Smooth muscle cell (in vitro differentiated cells): ENCODE results near the gene TMEM181. TPM values are rescaled to one million over a fixed set of nuclear protein-coding genes. Genes with fewer than 3 reads are reported as not detected.

Experiments used
- DNase-seq: peaks from one replicate; lab custom pipeline; 2025; ENCODE audit not compliant: unreplicated experiment; lab: John Stamatoyannopoulos, UW
- H2AFZ ChIP-seq: fragments of 200-600 bp; sonication (generic); 2 replicates; pipeline ENCODE4 v1.6.0; 2016; ENCODE audit warnings: antibody characterized with exemption, low read depth, mild to moderate bottlenecking
- H3F3A ChIP-seq: fragments of 200-600 bp; sonication (generic); 2 replicates; pipeline ENCODE4 v1.6.0; 2017; ENCODE audit warnings: antibody characterized with exemption, low read depth
- H3K27ac ChIP-seq: fragments of 200-600 bp; sonication (generic); 2 replicates; pipeline ENCODE4 v1.5.1; 2016; ENCODE audit warnings: low read depth, mild to moderate bottlenecking
- H3K27me3 ChIP-seq: fragments of 200-600 bp; sonication (generic); 2 replicates; pipeline ENCODE4 v1.6.1; 2016; ENCODE audit warnings: low read depth, mild to moderate bottlenecking
- H3K36me3 ChIP-seq: fragments of 200-600 bp; sonication (generic); 2 replicates; pipeline ENCODE4 v1.5.1; 2016; ENCODE audit warnings: low read depth
- H3K4me1 ChIP-seq: fragments of 200-600 bp; sonication (generic); 2 replicates; pipeline ENCODE4 v1.5.1; 2016; ENCODE audit warnings: low read depth
- H3K4me2 ChIP-seq: fragments of 200-600 bp; sonication (generic); 2 replicates; pipeline ENCODE4 v1.6.0; 2016; ENCODE audit warnings: mild to moderate bottlenecking
- H3K4me3 ChIP-seq: fragments of 200-600 bp; sonication (generic); 2 replicates; pipeline ENCODE4 v1.5.1; 2016; ENCODE audit warnings: mild to moderate bottlenecking
- H3K79me2 ChIP-seq: fragments of 200-600 bp; sonication (generic); 2 replicates; pipeline ENCODE4 v1.6.0; 2016; ENCODE audit warnings: low read depth, mild to moderate bottlenecking
- H3K9ac ChIP-seq: fragments of 200-600 bp; sonication (generic); 2 replicates; pipeline ENCODE4 v1.6.0; 2016; ENCODE audit warnings: low read depth
- H3K9me3 ChIP-seq: fragments of 200-600 bp; sonication (generic); replicated peaks from 2 replicates; pipeline ENCODE4 v1.5.1; 2016; ENCODE audit warnings: low read depth
- H4K20me1 ChIP-seq: fragments of 200-600 bp; sonication (generic); 2 replicates; pipeline ENCODE4 v1.6.0; 2016; ENCODE audit warnings: low read depth
- CTCF ChIP-seq: fragments of 200-600 bp; sonication (generic); IDR thresholded peaks from 2 replicates; pipeline ENCODE4 v1.5.1; 2017; ENCODE audit warnings: borderline replicate concordance, mild to moderate bottlenecking, antibody characterized with exemption; ENCODE audit not compliant: insufficient read depth, poor library complexity, severe bottlenecking
- WGBS: methylation state at CpG from one replicate; pipeline ENCODE4 v1.1.7; 2016; ENCODE audit warnings: low lambda C conversion rate; 5-methylcytosine and 5-hydroxymethylcytosine counted together
- polyA plus RNA-seq: library from polyadenylated mRNA; unstranded; fragments of >200 nt; fragmentation: Nextera tagmentation; extraction: Ambion mirVana; gene quantifications from 2 replicates; pipeline ENCODE4 v1.2.1, GENCODE V29; 2016
- total RNA-seq: library from RNA; depleted of rRNA; stranded (reverse); fragments of >200 nt; gene quantifications from 2 replicates; pipeline ENCODE4 v1.2.3, GENCODE V29; 2014

TMEM181 gene
- total and polyA plus RNA-seq, 2 experiments from 2014 or later = 15.3 to 29.0 TPM

- Histone ChIP-seq H3K27me3 (no peaks in the 10 kb centered on the region), H3K36me3 (no peaks in the 10 kb centered on the region), H3K27ac (no peak overlapping the region), H3K4me3 (no peak overlapping the region), H3K79me2 (peaks cover 49% of the 10 kb centered on the region), H3F3A (no peaks in the 10 kb centered on the region), H3K4me1 (peaks cover 13% of the 10 kb centered on the region), H3K4me2 (no peak overlapping the region), H3K9ac (peak overlapping the region; percentile 11), H2AFZ (no peak overlapping the region), H3K9me3 (no peaks in the 10 kb centered on the region), H4K20me1 (peaks cover 51% of the 10 kb centered on the region)
- DNase-seq = no peak
- TF ChIP-seq CTCF = no peak
- 84% methylated on average over 2 of the region's 2 CpGs for WGBS
These were observed 80.6 kb downstream of the TMEM181 start for GRCh38 chr6:158640519-158640918.

GRCh38 chr6:158642097-158642601 is 82.3 kb downstream of the TMEM181 start:
- DNase-seq = no peak
- Histone ChIP-seq H3F3A (no peaks in the 10 kb centered on the region), H3K27me3 (no peaks in the 10 kb centered on the region), H4K20me1 (peaks cover 51% of the 10 kb centered on the region), H3K4me1 (peaks cover 13% of the 10 kb centered on the region), H2AFZ (no peak overlapping the region), H3K4me2 (peak overlapping the region; percentile 95), H3K4me3 (no peak overlapping the region), H3K36me3 (no peaks in the 10 kb centered on the region), H3K9me3 (no peaks in the 10 kb centered on the region), H3K9ac (no peak overlapping the region), H3K27ac (peak overlapping the region; percentile 99), H3K79me2 (peaks cover 49% of the 10 kb centered on the region)
- TF ChIP-seq CTCF = no peak
- 52% methylated on average over 8 of the region's 8 CpGs for WGBS

- DNase-seq = no peak
- 2% methylated on average over 21 of the region's 21 CpGs for WGBS
- H3K79me2 ChIP-seq = peaks cover 49% of the 10 kb centered on the region
These were observed 83.9 kb downstream of the TMEM181 start for GRCh38 chr6:158643836-158644230.

More at GRCh38 chr6:158643836-158644230, 83.9 kb downstream of the TMEM181 start:
- Histone ChIP-seq H3K4me3 (peak overlapping the region; percentile 97), H3K4me1 (peaks cover 15% of the 10 kb centered on the region), H3K9me3 (no peaks in the 10 kb centered on the region), H3K27ac (peak overlapping the region; percentile 99), H3K9ac (peak overlapping the region; percentile 99), H3F3A (no peaks in the 10 kb centered on the region), H3K36me3 (no peaks in the 10 kb centered on the region), H4K20me1 (peaks cover 42% of the 10 kb centered on the region), H3K27me3 (no peaks in the 10 kb centered on the region), H3K4me2 (peak overlapping the region; percentile 95), H2AFZ (peak overlapping the region; percentile 91)
- no peak for TF ChIP-seq CTCF
